Measurements from ENCODE around the gene TRIP6.

Gene TRIP6

GRCh38 chr7:100867776-100868485 is 744 bp downstream of the TRIP6 start:
- no peak for DNase-seq (ENCODE audit: low spot score)
- Histone ChIP-seq H2BK5ac (ENCODE audit: low read length) (peak overlapping the region; percentile 100), H2BK120ac (ENCODE audit: low read depth, low read length) (peak overlapping the region; percentile 67), H2BK15ac (ENCODE audit: low read length) (peak overlapping the region; percentile 97), H3K27me3 (ENCODE audit: control insufficient read depth in 3 of 3, insufficient read depth in 3 of 3, low read depth in 1 of 3, low read length in 3 of 3) (no peaks in the 10 kb centered on the region), H2AK5ac (ENCODE audit: low read depth, low read length) (peak overlapping the region; percentile 100), H3K18ac (ENCODE audit: low read length) (peak overlapping the region; percentile 99), H3K4ac (ENCODE audit: low read length) (peak overlapping the region; percentile 95), H2BK12ac (ENCODE audit: low read length) (peak overlapping the region; percentile 2), H3K79me1 (ENCODE audit: low read depth, low read length) (peaks cover 15% of the 10 kb centered on the region), H3K27ac (replicated peaks; ENCODE audit: low read length) (peak overlapping the region; percentile 33), H3K4me1 (ENCODE audit: control insufficient read depth in 2 of 2, insufficient read depth in 1 of 2, low read depth in 1 of 2, low read length in 2 of 2) (peaks cover 11 to 13% of the 10 kb centered on the region in 2 donors), H3K9me3 (replicated peaks in 1 of 2; ENCODE audit: control insufficient read depth in 2 of 2, insufficient read depth in 1 of 2, low read depth in 1 of 2, low read length in 2 of 2) (no peaks in the 10 kb centered on the region), H3K9ac (ENCODE audit: low read depth, low read length, poor library complexity) (peak overlapping the region; percentile 93), H3K4me3 (ENCODE audit: low read length in 2 of 2) (peak overlapping the region; percentile 87 to 93), H3K4me2 (ENCODE audit: insufficient read depth, low read length, poor library complexity, severe bottlenecking) (peak overlapping the region; percentile 89), H4K8ac (ENCODE audit: low read depth, low read length) (no peak overlapping the region), H3K23ac (ENCODE audit: low read depth, low read length, poor library complexity) (peak overlapping the region; percentile 97), H3K14ac (ENCODE audit: low read length) (peak overlapping the region; percentile 100), H4K91ac (ENCODE audit: low read depth, low read length, poor library complexity) (no peak overlapping the region), H3K36me3 (replicated peaks in 1 of 2; ENCODE audit: control insufficient read depth in 2 of 2, insufficient read depth in 2 of 2, low read length in 2 of 2) (peaks cover 18 to 46% of the 10 kb centered on the region in 2 donors), H2AFZ (ENCODE audit: low read length) (peak overlapping the region; percentile 99)
- no CpG with 5 or more reads among the region's 27 CpGs for WGBS, 2 donors (ENCODE audit: extremely low coverage in 2 of 2, insufficient read length in 2 of 2, insufficient replicate concordance in 1 of 2)

GRCh38 chr7:100873599-100874299 is 6.6 kb downstream of the TRIP6 start:
- H3K4me2 ChIP-seq (ENCODE audit: insufficient read depth, low read length, poor library complexity, severe bottlenecking), result peak overlapping the region; percentile 69
- H3K4ac ChIP-seq (ENCODE audit: low read length), result no peak overlapping the region
- H2BK5ac ChIP-seq (ENCODE audit: low read length), result no peak overlapping the region
- WGBS, 2 donors (ENCODE audit: extremely low coverage in 2 of 2, insufficient read length in 2 of 2, insufficient replicate concordance in 1 of 2), result no CpG with 5 or more reads among the region's 10 CpGs
- H3K27me3 ChIP-seq (ENCODE audit: control insufficient read depth in 3 of 3, insufficient read depth in 3 of 3, low read depth in 1 of 3, low read length in 3 of 3), result no peaks in the 10 kb centered on the region
- H4K8ac ChIP-seq (ENCODE audit: low read depth, low read length), result peak overlapping the region; percentile 29
- no peak overlapping the region for H4K91ac ChIP-seq (ENCODE audit: low read depth, low read length, poor library complexity)
- DNase-seq (ENCODE audit: low spot score), result no peak
- peak overlapping the region; percentile 87 for H2AFZ ChIP-seq (ENCODE audit: low read length)
- peaks cover 6% of the 10 kb centered on the region for H3K79me1 ChIP-seq (ENCODE audit: low read depth, low read length)
- H3K4me1 ChIP-seq (ENCODE audit: control insufficient read depth in 2 of 2, insufficient read depth in 1 of 2, low read depth in 1 of 2, low read length in 2 of 2), result peaks cover 9 to 10% of the 10 kb centered on the region in 2 donors
- H2AK5ac ChIP-seq (ENCODE audit: low read depth, low read length), result peak overlapping the region; percentile 99
- no peaks in the 10 kb centered on the region for H3K9me3 ChIP-seq (replicated peaks in 1 of 2; ENCODE audit: control insufficient read depth in 2 of 2, insufficient read depth in 1 of 2, low read depth in 1 of 2, low read length in 2 of 2)
- H3K23ac ChIP-seq (ENCODE audit: low read depth, low read length, poor library complexity), result no peak overlapping the region
- no peak overlapping the region for H3K9ac ChIP-seq (ENCODE audit: low read depth, low read length, poor library complexity)
- H3K36me3 ChIP-seq (replicated peaks in 1 of 2; ENCODE audit: control insufficient read depth in 2 of 2, insufficient read depth in 2 of 2, low read length in 2 of 2), result peaks cover 33 to 80% of the 10 kb centered on the region in 2 donors
- H3K27ac ChIP-seq (replicated peaks; ENCODE audit: low read length), result no peak overlapping the region
- H2BK120ac ChIP-seq (ENCODE audit: low read depth, low read length), result no peak overlapping the region
- peak overlapping the region; percentile 15 for H2BK15ac ChIP-seq (ENCODE audit: low read length)
- no peak overlapping the region for H3K18ac ChIP-seq (ENCODE audit: low read length)
- H2BK12ac ChIP-seq (ENCODE audit: low read length), result no peak overlapping the region
- peak overlapping the region in 1 of 2 donors; percentile 85 for H3K4me3 ChIP-seq (ENCODE audit: low read length in 2 of 2)
- no peak overlapping the region for H3K14ac ChIP-seq (ENCODE audit: low read length)

GRCh38 chr7:100874300-100874576 is 7.1 kb downstream of the TRIP6 start:
- WGBS, 2 donors (ENCODE audit: extremely low coverage in 2 of 2, insufficient read length in 2 of 2, insufficient replicate concordance in 1 of 2), result no CpG with 5 or more reads among the region's 8 CpGs
- Histone ChIP-seq H3K4ac (ENCODE audit: low read length) (peak overlapping the region; percentile 98), H4K8ac (ENCODE audit: low read depth, low read length) (peak overlapping the region; percentile 29), H3K14ac (ENCODE audit: low read length) (no peak overlapping the region), H3K4me2 (ENCODE audit: insufficient read depth, low read length, poor library complexity, severe bottlenecking) (peak overlapping the region; percentile 69), H3K4me1 (ENCODE audit: control insufficient read depth in 2 of 2, insufficient read depth in 1 of 2, low read depth in 1 of 2, low read length in 2 of 2) (peaks cover 10% of the 10 kb centered on the region in 2 donors), H3K27ac (replicated peaks; ENCODE audit: low read length) (peak overlapping the region; percentile 98), H2BK120ac (ENCODE audit: low read depth, low read length) (no peak overlapping the region), H3K18ac (ENCODE audit: low read length) (no peak overlapping the region), H2BK12ac (ENCODE audit: low read length) (no peak overlapping the region), H4K91ac (ENCODE audit: low read depth, low read length, poor library complexity) (no peak overlapping the region), H3K4me3 (ENCODE audit: low read length in 2 of 2) (peak overlapping the region; percentile 84 to 85), H3K9me3 (replicated peaks in 1 of 2; ENCODE audit: control insufficient read depth in 2 of 2, insufficient read depth in 1 of 2, low read depth in 1 of 2, low read length in 2 of 2) (no peaks in the 10 kb centered on the region), H3K9ac (ENCODE audit: low read depth, low read length, poor library complexity) (peak overlapping the region; percentile 91), H2BK5ac (ENCODE audit: low read length) (no peak overlapping the region), H3K79me1 (ENCODE audit: low read depth, low read length) (peaks cover 3% of the 10 kb centered on the region), H2BK15ac (ENCODE audit: low read length) (peak overlapping the region; percentile 15), H2AFZ (ENCODE audit: low read length) (peak overlapping the region; percentile 87), H3K27me3 (ENCODE audit: control insufficient read depth in 3 of 3, insufficient read depth in 3 of 3, low read depth in 1 of 3, low read length in 3 of 3) (no peaks in the 10 kb centered on the region), H2AK5ac (ENCODE audit: low read depth, low read length) (peak overlapping the region; percentile 99), H3K23ac (ENCODE audit: low read depth, low read length, poor library complexity) (peak overlapping the region; percentile 100), H3K36me3 (replicated peaks in 1 of 2; ENCODE audit: control insufficient read depth in 2 of 2, insufficient read depth in 2 of 2, low read length in 2 of 2) (peaks cover 33 to 80% of the 10 kb centered on the region in 2 donors)
- no peak for DNase-seq (ENCODE audit: low spot score)

Measured in neuronal stem cell (in vitro differentiated cells).